ENCODE results near the gene HOXB4.

HOXB4 gene

GRCh38 chr17:48603959-48604769, 26.0 kb upstream of the HOXB4 start:
- no peak for DNase-seq (ENCODE audit: extremely low read depth, low read depth)
- TF ChIP-seq, protein P1, sequence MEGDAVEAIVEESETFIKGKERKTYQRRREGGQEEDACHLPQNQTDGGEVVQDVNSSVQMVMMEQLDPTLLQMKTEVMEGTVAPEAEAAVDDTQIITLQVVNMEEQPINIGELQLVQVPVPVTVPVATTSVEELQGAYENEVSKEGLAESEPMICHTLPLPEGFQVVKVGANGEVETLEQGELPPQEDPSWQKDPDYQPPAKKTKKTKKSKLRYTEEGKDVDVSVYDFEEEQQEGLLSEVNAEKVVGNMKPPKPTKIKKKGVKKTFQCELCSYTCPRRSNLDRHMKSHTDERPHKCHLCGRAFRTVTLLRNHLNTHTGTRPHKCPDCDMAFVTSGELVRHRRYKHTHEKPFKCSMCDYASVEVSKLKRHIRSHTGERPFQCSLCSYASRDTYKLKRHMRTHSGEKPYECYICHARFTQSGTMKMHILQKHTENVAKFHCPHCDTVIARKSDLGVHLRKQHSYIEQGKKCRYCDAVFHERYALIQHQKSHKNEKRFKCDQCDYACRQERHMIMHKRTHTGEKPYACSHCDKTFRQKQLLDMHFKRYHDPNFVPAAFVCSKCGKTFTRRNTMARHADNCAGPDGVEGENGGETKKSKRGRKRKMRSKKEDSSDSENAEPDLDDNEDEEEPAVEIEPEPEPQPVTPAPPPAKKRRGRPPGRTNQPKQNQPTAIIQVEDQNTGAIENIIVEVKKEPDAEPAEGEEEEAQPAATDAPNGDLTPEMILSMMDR (IDR thresholded peaks at IDR 0.05; ENCODE audit: low read depth, low read length) = no peak

- TF ChIP-seq, protein P1 (IDR thresholded peaks at IDR 0.05; ENCODE audit: low read depth, low read length) = no peak
- no peak for DNase-seq (ENCODE audit: extremely low read depth, low read depth)
Measured at GRCh38 chr17:48601539-48602425, 23.6 kb upstream of the HOXB4 start.

GRCh38 chr17:48601207-48601538, 23.0 kb upstream of the HOXB4 start:
- no peak for DNase-seq (ENCODE audit: extremely low read depth, low read depth)
- TF ChIP-seq, protein P1 (IDR thresholded peaks at IDR 0.05; ENCODE audit: low read depth, low read length) = no peak

DNA sequence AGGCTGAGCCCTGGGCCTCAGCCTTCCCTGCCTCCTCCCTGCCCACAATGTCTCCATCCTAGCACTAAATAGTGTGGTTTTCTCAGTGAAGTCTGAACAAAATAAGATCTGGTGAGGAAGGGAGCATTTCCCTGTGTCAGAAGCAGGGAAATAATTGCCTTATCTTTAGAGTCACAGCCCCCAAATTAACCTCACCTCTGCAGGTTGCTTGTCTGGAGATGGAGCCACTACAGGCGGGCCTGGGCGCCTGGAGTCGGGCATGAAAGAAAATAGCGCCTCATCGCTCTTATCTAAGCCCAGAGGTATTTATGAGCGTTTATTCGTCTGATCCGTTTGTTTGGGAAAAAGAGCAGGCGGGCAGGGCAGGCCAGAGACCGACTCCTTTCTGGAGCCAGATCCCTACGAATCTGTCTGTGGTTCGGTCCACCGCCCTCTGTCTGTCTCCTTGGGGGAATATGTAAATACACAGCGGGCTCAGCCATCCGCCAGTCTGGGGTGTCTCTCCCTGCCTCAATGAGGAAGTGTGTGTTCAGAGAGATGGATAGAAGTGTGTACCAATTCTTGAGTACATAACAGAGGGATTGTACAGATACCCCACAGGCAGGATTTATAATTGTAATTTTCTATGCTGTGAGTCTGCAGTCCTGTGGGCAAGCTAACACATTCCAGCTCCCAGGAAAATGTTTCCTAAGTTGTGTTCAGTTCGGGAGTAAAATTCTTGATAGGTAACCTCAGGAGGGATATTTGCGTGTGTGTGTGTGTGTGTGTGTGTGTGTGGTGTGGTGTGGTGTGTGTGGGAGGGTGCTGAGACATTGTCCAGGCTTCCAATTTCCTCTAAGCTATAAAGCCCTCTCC, 22.3 kb upstream of the HOXB4 start:
- TF ChIP-seq, protein P1 (IDR thresholded peaks at IDR 0.05; ENCODE audit: low read depth, low read length) = no peak
- no peak for DNase-seq (ENCODE audit: extremely low read depth, low read depth)

DNA sequence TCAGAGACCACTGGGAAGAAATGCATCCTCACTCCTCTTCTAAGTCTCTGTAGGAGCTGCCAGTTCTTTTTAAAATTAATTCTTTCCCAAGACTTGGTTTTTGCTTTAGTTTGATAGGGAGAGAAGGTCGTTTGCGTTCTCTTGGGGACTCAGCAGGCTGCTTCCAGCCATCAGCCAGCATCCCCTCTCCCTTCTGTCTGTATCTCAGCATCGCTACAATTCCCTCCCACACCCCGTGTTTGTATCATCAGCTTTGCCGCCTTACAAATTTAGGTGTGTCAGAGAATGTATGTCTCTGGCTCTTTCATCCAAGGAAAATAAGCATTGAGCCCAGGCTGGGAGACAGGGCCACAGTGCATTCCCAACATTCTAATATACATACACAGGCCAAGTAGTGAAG, 21.2 kb upstream of the HOXB4 start:
- no peak for DNase-seq (ENCODE audit: extremely low read depth, low read depth)
- TF ChIP-seq, protein P1 (IDR thresholded peaks at IDR 0.05; ENCODE audit: low read depth, low read length) = no peak

DNA sequence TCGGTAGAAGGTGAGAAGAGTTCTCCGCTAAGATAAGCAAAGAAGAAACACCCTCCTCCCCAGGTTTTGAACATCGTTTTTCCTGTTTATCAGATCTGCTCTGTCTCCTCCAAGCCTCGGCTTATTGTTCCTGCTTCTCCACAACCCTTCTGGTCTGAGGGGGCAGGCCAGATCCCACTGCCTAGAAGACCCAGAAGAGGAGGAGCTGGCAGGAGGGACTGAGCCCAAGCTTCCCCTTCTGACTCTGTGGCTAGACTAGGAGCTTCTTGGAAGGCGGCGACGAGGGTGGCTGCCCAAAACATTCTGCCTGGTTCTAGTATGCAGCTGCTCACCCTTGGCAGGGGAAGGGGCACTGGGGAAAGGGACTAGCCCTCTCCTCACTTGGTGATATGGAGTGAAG, 20.6 kb upstream of the HOXB4 start:
- DNase-seq (ENCODE audit: extremely low read depth, low read depth) = no peak
- TF ChIP-seq, protein P1 (IDR thresholded peaks at IDR 0.05; ENCODE audit: low read depth, low read length) = no peak
